GM18907 (cell line): ENCODE results near the gene FARP1.

Experiments
- ATAC-seq: cut with Tn5 transposase; IDR thresholded peaks from one replicate; pipeline ENCODE4 v1.9.1; 2021; ENCODE audit warnings: mild to moderate bottlenecking, moderate library complexity; ENCODE audit not compliant: unreplicated experiment

The FARP1 gene

DNA sequence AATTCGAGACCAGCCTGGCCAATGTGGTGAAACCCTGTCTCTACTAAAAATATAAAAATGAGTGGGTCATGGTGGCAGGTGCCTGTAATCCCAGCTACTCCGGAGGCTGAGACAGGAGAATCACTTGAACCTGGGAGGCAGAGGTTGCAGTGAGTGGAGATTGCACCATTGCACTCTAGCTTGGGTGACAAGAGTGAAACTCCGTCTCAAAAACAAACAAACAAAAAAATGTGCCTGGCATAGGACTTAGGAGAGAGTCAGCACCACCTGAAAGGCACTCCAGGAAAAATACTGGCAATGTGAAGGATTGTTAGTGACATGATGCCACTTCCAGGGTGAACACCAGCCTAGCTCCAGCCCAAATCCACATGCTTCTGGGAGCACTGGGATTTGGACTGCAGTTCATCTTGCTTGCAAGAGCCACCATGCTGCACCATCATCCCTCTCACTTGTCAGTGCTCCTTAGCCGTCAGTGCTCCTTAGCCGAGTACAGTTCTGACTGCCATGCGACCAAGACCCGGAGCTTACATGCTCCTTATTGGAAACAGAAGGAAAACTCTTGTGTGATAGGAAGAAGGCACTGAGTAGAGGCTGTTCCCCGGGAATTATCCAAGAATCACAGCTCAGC, 179.3 kb downstream of the FARP1 start:
- ATAC-seq, result no peak

DNA sequence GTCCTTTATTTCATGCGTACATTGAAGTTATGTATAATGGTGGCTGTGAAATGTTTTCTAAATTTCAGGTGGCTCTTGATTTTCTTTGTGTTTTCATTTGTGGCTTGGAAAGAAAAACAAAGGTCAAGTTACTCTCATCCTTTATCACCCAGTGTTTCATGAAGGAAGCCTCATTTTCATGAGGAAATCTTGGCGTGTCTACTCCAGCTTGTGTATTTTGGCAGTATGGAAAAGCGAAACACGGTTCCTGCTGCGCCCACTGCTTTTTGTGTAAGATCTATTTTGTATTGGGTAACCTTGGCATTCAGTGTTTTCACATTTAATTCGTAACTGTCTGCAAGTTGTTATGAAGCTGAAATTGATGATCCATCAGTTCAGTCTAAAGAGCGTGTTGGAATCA, 181.2 kb downstream of the FARP1 start:
- ATAC-seq, result no peak

DNA sequence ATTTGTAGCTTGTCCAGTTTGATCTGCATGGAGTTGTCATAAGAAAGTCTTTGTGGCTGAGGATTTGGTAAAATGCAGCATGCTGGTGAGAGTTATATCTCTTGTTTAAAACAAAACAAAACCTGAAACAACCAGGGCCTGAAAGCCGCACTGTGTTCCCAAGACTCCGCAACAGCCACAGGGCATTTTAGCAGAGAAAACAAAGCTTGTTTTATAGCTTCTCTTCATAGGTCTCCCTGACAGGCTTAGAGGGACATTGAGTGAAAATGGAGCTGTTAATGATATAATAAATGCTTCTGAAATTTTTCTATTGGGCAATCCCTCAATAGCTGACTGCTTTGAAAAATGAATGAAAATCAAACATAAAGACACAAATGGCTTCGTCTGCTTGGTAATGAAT, 182.8 kb downstream of the FARP1 start:
- no peak for ATAC-seq

DNA sequence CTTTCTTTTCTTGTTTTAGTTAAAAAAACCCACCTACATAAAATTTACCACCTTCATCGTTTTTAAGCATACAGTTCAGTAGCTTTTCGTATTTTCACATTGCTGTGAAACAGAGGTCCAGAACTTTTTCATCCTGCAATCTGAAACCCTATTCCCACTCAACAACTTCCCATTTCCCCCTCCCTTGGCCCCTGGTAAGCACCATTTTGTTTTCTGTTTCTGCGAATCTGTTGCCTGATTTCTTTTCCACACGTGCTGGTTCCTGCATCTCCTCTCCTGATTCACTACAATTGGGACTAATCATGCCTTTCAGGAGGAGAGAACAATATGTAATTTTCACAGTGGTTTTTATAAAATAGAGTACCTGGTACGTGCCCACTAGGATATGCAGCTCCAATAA, 183.4 kb downstream of the FARP1 start:
- no peak for ATAC-seq

DNA sequence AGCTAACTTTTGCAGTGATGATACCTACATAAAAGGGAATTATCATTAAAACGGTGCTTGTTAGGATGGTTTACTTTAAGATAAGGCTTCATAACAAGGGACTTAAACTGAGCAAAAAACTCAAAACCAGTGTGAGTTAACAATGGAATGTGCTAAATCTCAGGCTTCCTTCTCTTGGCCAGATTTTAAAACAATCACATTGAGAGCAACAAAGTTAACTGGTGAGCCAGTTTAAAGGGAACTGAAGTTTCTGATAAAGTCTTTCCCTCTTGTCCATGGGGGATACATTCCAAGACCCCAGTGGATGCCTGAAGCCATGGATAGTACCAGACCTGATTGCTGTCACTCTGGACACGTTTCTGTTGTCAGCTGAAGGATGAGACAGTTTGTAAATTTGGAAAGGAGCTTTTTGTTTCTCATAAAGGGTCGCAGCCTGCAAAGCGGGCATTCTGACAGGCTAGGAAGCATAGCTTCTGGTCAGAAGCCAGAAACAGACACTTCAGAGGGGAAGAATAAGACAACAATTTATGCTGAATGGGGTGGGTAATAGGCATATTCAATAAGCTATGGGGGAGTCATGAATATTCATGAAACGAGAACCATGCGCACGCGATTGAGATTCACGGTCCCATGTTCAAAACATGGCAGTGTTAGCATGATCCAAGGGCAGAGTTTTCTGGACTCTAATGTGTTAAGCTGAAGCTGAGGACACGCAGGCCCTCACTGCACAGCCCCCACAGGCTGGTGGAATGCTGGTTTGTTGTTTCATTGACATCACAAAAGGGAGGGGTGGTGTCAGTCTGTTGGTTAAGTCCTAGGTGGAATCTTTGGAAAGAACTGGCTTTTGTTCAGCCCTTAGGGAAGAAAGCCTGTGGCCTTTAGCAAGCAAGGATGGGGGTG, 184.7 kb downstream of the FARP1 start:
- no peak for ATAC-seq

DNA sequence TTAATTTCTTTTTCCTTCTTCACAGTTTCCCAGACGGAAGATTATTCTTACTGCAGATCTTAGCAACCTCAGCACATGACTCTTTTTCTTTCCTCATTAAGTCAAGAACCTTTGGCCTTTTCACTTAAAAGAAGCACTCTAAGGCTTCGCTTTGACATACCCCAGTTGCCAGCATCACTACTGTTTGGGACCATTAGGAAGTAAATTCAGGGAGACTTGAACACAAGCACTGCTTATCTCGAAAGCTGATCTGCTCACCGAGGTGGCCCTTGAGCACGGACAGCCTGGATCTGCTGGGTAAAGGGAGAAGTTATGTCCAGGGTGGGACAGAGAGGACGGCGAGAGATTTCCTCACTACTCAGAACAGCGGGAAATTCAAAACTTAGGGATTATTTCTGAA, 185.6 kb downstream of the FARP1 start:
- ATAC-seq, result no peak

DNA sequence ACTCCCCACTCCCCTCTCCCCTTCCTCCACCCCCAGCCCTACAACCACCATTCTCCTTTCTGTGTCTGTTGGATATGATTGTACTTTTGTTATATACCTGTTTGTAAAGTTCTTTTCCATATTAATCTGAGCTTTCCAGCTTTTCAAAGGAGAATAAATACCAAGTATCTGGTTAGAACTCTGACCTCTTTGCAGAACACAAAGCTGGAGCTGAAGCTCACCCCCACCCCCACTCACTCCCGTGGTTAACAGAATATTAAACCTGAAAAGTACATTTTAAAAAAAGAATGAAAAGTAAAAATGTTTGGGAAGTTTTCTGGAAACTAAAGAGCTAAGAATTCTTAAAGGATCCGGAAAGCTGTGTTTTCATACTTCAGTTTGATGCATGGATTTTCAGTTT, 189.3 kb downstream of the FARP1 start:
- no peak for ATAC-seq

DNA sequence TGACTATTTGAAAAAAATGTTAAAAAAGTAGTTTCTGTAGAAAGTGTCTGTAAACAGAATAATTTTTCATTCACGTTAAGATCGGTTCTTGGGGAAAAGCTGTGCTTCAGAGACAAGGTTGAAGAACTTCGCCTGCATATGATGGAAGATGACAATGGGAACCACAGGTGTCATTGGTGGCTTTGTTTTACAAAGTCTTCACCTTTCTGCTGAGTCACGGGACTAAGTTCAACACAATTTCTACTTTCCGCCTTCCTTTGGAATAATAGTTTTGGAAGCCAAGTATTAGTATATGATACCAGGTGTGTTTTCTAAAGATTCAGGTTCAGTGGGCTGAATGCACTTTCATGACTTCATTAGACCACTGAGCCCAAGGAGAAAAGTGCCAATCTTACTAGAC, 189.8 kb downstream of the FARP1 start:
- no peak for ATAC-seq

DNA sequence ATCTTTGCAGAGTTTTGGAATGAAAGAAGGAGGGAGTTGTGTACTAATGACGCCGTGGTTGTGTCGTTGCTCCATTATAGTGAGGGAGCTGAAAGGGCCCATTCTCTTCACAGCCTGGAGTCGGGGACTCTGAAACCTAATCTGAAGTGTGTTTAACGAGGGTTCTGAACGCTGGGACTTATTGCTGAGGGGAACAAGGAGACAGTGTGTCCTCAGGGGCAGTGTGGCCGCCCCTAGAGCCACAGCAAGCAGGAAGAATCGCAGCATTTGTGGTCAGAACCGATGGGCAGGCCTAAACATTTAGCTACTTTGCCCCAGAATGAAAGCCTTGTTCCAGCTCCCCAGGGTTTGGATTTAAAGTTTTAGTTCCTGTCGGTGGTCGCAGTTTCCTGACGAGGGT, 190.6 kb downstream of the FARP1 start:
- ATAC-seq, result no peak

DNA sequence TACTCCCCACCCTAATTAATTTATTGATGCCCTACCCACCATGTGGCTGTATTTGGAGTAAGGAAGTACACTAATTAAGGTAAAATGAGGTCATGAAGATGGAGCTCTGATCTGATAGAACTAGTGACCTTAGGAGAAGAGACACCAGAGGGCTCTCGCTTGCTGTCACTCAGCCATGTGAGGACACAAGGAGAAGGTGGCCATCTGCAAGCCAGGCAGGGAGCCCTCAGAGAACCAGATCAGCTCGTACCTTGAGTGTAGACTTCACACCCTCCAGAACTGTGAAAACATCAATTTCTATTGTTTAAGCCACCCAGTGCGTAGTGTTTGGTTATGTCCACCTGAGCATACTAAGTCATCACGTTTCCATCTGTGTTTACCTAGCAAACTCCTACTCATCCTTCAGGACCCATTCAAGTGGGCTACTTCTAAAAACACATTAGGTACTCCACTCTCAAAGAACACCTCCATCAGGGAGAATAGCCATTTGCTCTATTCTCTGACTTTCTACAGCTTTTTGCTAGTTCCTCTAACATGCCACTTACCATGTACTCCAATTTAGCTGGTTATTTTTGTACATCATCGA, 191.8 kb downstream of the FARP1 start:
- ATAC-seq, result no peak

DNA sequence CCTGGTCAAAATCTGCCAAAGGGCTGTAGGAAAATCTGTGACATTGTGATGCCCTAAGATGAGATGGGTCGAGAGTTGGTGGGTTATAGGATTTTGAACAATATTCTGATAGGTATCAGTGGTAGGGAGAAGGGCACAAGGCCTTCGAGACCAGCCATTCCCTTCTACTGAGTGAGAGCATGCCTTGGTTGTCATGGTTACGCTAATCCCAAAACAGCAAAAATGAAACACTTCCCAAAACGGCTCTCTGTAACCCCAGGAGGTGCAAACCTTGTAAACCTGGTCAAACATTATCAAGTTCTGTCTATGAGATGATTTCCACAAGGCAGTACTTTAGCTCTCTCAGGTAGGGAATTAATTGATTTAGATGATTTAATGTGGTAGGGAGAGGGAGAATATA, 192.8 kb downstream of the FARP1 start:
- ATAC-seq, result no peak

DNA sequence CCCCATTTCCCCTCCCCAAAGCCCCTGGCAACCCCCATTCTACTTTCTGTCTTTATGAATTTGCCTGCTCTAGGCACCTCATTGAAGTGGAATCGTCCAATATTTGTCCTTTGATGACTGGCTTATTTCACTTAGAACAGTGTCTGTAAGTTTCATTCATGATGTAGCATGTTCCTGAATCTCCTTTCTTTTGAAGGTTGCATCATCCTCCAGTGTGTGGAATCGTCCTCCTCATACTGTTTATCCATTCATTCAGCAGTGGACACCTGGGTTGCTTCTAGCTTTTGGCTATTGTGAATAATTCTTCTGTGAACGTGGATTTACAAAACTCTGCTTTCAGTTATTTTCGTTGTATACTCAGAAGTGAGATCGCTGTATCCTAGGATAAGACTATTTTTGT, 195.4 kb downstream of the FARP1 start:
- no peak for ATAC-seq

DNA sequence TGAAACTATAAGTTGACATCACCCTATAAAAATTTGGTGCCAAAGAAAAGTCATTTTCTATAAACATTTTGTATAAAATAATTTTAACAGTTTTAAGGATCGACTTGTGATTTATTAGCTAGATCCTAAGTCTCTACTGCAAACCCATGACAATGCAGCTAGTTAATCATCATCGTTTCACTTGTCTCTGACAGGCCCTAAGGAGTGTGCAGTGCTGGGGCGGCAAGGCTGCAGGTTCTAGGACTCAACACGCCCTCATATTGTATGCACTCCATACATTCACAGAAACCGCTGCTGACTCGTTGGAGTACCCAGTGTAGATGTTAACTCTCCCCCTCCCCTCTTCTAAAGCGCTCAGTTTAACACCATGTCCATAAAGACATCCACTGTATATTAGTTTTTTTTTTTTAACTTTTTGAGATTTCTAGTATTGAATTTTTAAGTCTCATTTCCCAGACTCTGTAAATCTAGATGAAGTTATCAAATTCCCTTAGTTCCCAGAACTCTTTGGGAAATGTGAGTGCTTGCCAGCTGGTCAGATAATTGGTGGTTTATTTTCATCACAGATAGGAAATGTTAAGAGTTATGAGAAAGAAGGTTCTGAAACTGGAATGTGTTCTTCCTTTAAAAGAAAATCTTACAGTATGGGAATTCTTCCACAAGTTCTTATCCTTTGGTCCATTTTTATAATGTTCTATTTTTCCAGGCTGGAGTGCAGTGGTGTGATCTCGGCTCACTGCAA, 197.0 kb downstream of the FARP1 start:
- no peak for ATAC-seq

DNA sequence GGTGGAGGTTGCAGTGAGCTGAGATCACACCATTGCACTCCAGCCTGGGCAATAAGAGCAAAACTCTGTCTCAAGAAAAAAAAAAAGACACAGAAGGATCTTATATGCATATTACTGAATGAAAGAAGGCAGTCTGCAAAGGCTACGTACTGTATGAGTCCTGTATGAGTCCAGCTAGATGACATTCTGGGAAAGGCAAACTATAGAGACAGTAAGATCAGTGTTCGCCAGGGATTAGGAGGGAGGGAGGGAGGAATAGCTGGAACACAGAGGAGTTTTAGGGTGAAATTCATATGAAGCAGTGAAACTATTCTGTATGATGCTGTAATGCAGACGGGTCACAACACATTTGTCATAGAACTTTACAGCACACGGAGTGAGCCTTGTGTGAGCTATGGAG, 200.1 kb downstream of the FARP1 start:
- no peak for ATAC-seq

DNA sequence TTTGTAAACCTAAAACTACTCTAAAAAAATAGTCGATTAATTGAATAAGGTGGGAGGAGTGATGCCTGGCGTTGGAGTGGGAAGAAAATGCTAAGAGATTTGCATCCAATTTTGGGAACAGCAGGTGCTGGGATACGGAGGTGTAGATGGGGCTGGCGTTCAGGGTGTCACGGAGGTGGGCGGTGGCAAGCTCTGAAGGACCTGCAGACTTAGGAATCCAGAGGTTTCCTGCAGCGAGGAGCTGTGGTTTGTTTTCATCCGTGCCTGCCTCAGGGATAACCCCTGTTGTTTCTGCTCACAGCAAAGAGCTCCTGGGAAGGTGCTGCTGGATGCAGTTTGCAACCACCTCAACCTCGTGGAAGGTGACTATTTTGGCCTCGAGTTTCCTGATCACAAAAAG, 200.6 kb downstream of the FARP1 start:
- ATAC-seq, result no peak

DNA sequence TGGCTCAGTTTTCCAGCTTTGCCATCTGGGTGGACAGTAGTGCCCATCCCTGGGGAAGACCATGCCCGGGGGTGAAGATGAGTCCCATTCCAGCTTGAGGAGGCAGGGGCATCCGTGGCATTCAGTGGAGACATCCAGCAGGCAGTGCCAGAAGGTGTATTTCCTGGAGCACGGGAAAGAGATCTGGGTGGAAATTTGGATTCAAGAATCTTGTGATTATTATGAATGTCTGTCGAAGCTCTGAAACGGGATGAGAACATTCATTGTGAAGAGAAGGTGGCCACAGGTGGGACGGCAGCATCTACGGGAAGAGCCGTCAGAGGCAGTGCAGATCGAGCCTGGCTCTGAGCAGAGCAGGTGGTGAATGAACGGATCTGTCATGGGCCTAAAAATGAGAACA, 201.5 kb downstream of the FARP1 start:
- no peak for ATAC-seq

DNA sequence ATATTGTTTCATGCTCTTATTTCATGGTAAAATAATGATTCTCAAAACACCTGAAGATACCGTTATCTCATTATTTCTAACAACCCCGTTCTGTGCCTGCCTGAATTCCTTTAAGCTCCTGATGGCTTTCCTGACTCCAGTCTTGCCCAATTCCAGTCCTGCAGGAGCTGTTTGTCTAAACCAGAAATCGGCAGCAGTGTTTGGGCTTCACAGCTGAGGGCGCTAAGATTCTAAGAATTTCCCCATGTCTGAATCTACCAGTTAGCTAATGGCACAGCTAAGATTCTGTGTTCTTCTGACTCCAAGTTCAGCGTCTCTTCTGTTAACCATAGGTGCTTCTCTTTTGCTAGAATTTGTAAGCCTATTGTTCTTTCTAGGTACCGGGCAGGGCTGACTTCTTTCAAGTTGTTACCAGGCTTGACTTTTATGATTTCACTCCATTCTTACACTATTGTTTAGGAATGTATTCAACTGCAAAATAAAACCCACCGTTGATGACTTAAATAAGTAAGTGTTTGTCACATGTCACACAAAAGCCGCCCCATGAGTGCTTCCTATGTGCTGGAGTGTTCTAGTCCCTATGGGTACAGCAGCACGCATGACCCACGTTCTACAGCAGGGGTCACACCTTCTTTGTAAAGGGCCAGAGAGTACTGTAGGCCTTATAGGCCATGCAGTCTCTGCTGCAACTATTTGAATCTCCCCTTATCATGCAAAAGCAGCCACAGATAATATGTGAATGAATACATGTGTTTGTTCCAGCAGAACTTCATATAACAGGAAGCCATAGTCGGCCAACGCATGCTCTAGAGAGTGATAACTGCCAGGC, 202.4 kb downstream of the FARP1 start:
- ATAC-seq, result no peak

DNA sequence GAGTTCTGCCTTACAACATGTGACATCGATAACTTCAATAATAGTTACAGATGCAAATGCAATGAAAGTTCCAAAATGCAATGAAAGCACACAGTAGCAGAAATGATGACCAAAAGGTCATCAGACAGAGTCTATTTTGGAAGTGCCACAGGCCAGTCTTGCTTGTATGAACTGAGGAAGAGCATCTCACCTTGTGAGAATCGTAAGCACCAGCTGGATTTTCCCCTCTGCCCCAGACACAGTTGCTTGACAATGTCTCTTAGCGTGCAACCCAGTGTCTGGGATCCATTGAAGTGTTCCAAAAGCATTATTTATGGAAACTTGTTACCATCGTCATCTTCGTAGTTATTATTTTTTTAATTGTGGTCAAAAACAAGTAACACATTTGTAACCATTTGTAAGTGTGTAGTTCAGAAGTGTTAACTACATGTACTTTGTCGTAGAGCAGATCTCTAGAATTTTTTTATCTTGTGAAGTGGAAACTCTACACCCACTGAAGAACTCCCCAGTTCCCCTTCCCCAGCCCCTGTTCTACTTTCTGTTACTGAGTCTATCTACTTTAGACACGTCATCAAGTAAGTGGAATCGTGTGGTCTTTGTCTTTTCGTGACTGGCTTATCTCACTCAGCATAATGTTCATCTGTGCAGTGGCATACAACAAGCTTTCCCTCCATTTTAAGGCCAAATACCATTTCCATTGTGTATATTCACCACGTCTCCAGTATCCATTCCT, 204.2 kb downstream of the FARP1 start:
- no peak for ATAC-seq

DNA sequence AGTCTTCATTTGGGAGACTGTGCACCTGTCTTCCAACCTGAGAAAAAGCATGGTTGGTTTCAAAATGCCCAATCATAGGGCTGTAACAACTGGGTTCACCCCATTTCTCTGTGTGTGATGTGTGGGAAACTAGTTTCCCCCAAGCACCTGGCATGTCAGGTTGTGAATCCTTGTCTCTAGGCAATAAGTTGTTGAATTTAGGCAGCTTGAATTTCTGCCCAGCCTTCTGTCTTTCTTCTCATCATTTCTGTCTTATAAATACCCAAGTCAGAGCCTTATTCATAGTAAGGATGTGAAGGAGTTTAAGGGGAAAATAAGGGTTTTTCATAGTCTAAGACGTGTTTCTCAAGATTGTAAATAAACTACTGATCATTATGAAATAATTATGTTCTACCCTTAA, 204.9 kb downstream of the FARP1 start:
- no peak for ATAC-seq
